Liver (tissue), 9 donors: ENCODE data around the gene LRCH2. TPM values are rescaled to one million over a fixed set of nuclear protein-coding genes. Genes with fewer than 3 reads are reported as not detected.

ENCODE experiments used
- DNase-seq: peaks from one replicate; pipeline ENCODE4 v3.0.0-alpha.2; 2017; ENCODE audit warnings: low spot score
- H3K27ac ChIP-seq, 2 donors: one replicate each; pipeline ENCODE4 v1.7.0; 2013; ENCODE audit warnings: inconsistent platforms in 2 of 2, low read length in 2 of 2, control low read depth in 1 of 2, low read depth in 1 of 2, mild to moderate bottlenecking in 1 of 2
- H3K27me3 ChIP-seq, 4 donors: one replicate each; pipeline versions ENCODE4 v1.6.1 to v1.7.0; 2013; ENCODE audit warnings: low read length in 3 of 4, inconsistent platforms in 1 of 4, mild to moderate bottlenecking in 1 of 4, moderate library complexity in 1 of 4; ENCODE audit not compliant: control insufficient read depth in 4 of 4, insufficient read depth in 4 of 4
- H3K36me3 ChIP-seq, 4 donors: one replicate each; pipeline versions ENCODE4 v1.6.1 to v1.7.0; 2013; ENCODE audit warnings: low read length in 3 of 4, mild to moderate bottlenecking in 3 of 4, low read depth in 1 of 4, moderate library complexity in 1 of 4; ENCODE audit not compliant: control insufficient read depth in 4 of 4, insufficient read depth in 3 of 4
- H3K4me1 ChIP-seq, 4 donors: one replicate each; pipeline versions ENCODE4 v1.6.1 to v1.7.0; 2013; ENCODE audit warnings: low read length in 3 of 4, mild to moderate bottlenecking in 3 of 4, moderate library complexity in 1 of 4; ENCODE audit not compliant: control insufficient read depth in 4 of 4, insufficient read depth in 4 of 4
- H3K4me3 ChIP-seq, 3 donors: one replicate each; pipeline versions ENCODE4 v1.6.1 to v1.7.0; 2013; ENCODE audit warnings: low read length in 3 of 3, control low read depth in 1 of 3, low read depth in 1 of 3, mild to moderate bottlenecking in 1 of 3
- H3K9ac ChIP-seq, 2 donors: one replicate each; pipeline ENCODE4 v1.7.0; 2013; ENCODE audit warnings: low read length in 2 of 2, mild to moderate bottlenecking in 2 of 2, moderate library complexity in 2 of 2, control low read depth in 1 of 2, low read depth in 1 of 2
- H3K9me3 ChIP-seq, 4 donors: one replicate each; pipeline versions ENCODE4 v1.6.1 to v1.7.0; 2013; ENCODE audit warnings: low read length in 3 of 4; ENCODE audit not compliant: control insufficient read depth in 4 of 4
- EGR1 ChIP-seq, 2 donors: IDR thresholded peaks; 2 replicates each; pipeline ENCODE4 v1.6.1; 2016 to 2018; ENCODE audit warnings: antibody characterized with exemption in 2 of 2, low read depth in 2 of 2
- FOXA1 ChIP-seq: IDR thresholded peaks from 2 replicates; pipeline ENCODE4 v1.6.1; 2016; ENCODE audit warnings: antibody characterized with exemption
- FOXA2 ChIP-seq: IDR thresholded peaks from 2 replicates; pipeline ENCODE4 v1.6.1; 2016; ENCODE audit warnings: antibody characterized with exemption
- GABPA ChIP-seq, 2 donors: IDR thresholded peaks in 1 of 2; conservative IDR thresholded peaks in 1 of 2; 2 replicates each; pipeline ENCODE4 v1.6.1; 2016; ENCODE audit warnings: antibody characterized with exemption in 2 of 2, mild to moderate bottlenecking in 1 of 2, moderate library complexity in 1 of 2
- HNF4A ChIP-seq, 2 donors: conservative IDR thresholded peaks; 2 replicates each; pipeline ENCODE4 v1.6.1; 2016; ENCODE audit warnings: antibody characterized with exemption in 2 of 2, mild to moderate bottlenecking in 2 of 2
- HNF4G ChIP-seq: IDR thresholded peaks from 2 replicates; pipeline ENCODE4 v1.6.1; 2016; ENCODE audit warnings: antibody characterized with exemption
- JUND ChIP-seq, 2 donors: IDR thresholded peaks; 2 replicates each; pipeline ENCODE4 v1.6.1; 2016; ENCODE audit warnings: antibody characterized with exemption in 2 of 2
- NR2F2 ChIP-seq: IDR thresholded peaks from 2 replicates; pipeline ENCODE4 v1.6.1; 2016; ENCODE audit warnings: antibody characterized with exemption
- RAD21 ChIP-seq, 2 donors: IDR thresholded peaks; 2 replicates each; pipeline ENCODE4 v1.6.1; 2016; ENCODE audit warnings: antibody characterized with exemption in 2 of 2, mild to moderate bottlenecking in 2 of 2
- RXRA ChIP-seq, 2 donors: IDR thresholded peaks; 2 replicates each; pipeline ENCODE4 v1.6.1; 2017 to 2018; ENCODE audit warnings: antibody characterized with exemption in 2 of 2, mild to moderate bottlenecking in 1 of 2
- SP1 ChIP-seq: IDR thresholded peaks from 2 replicates; pipeline ENCODE4 v1.6.1; 2018; ENCODE audit warnings: antibody characterized with exemption, mild to moderate bottlenecking
- TAF1 ChIP-seq: conservative IDR thresholded peaks from 2 replicates; pipeline ENCODE4 v1.6.1; 2016; ENCODE audit warnings: antibody characterized with exemption, mild to moderate bottlenecking
- YY1 ChIP-seq: IDR thresholded peaks from 2 replicates; pipeline ENCODE4 v1.6.1; 2016; ENCODE audit warnings: antibody characterized with exemption, mild to moderate bottlenecking
- polyA plus RNA-seq, 2 donors: library from polyadenylated mRNA; stranded (reverse) in 1 of 2; unstranded in 1 of 2; fragments of 200-250 nt in 1 of 2; fragments of >200 nt in 1 of 2; fragmentation: Nextera tagmentation in 1 of 2; extraction: Ambion mirVana in 1 of 2; gene quantifications; one replicate each; pipeline versions ENCODE4 v1.2.1 to v1.2.3, GENCODE V29; 2013 to 2015
- total RNA-seq, 2 donors: library from RNA; depleted of rRNA; stranded (reverse); fragments of >200 nt; gene quantifications; one replicate each; pipeline ENCODE4 v1.2.3, GENCODE V29; 2014
- TF ChIP-seq, protein P1 (sequence below): IDR thresholded peaks from 2 replicates; pipeline ENCODE4 v1.6.1; 2016; ENCODE audit warnings: antibody characterized with exemption
- TF ChIP-seq, protein P2 (sequence below): IDR thresholded peaks from 2 replicates; pipeline ENCODE4 v1.6.1; 2016; ENCODE audit warnings: antibody characterized with exemption
- TF ChIP-seq, protein P3 (sequence below): IDR thresholded peaks from 2 replicates; pipeline ENCODE4 v1.6.1; 2016; ENCODE audit warnings: antibody characterized with exemption
- TF ChIP-seq, protein P4 (sequence below): IDR thresholded peaks from 2 replicates; pipeline ENCODE4 v1.6.1; 2016; ENCODE audit warnings: antibody characterized with exemption, mild to moderate bottlenecking
- TF ChIP-seq, protein P5 (sequence below): fragments of 150-350 bp; IDR thresholded peaks from 2 replicates; pipeline ENCODE4 v1.5.1; 2017; ENCODE audit warnings: improper control_type of control experiment, low read depth, low read length; ENCODE audit not compliant: missing input control
- donor health status: healthy.
- donor health status: healthy.
- donor health status: healthy.
- donor health status: healthy.
- donor health status: healthy.

The LRCH2 gene
- total and polyA plus RNA-seq, 4 donors = 0.06 to 0.42 (median 0.24) TPM

DNA sequence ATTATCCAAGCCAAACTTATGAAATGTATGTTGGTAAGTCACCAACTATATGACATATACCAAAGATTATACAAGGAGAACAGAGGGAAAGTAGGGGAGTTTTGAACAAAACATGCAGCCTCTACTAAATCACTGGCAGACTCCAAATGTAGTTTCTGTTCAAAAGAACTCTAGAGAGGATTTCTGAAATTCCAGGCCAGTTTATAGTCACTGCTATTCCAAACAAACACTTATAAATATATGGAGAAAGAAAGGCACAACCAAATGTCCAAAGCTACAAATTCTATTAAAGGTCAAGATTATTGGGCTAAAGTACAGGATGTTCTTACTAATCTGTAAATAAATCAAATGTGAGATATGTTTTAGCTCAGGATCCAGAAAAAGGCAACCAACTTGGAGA, 2.7 kb upstream of the LRCH2 start:
- no peak overlapping the region for H3K27ac ChIP-seq
- H3K9me3 ChIP-seq = no peaks in the 10 kb centered on the region
- H3K36me3 ChIP-seq = no peaks in the 10 kb centered on the region
- DNase-seq = no peak
- H3K9ac ChIP-seq = no peak overlapping the region
- H3K27me3 ChIP-seq = no peaks in the 10 kb centered on the region
- no peaks in the 10 kb centered on the region for H3K4me1 ChIP-seq
- TF ChIP-seq, protein P1, sequence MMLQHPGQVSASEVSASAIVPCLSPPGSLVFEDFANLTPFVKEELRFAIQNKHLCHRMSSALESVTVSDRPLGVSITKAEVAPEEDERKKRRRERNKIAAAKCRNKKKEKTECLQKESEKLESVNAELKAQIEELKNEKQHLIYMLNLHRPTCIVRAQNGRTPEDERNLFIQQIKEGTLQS = no peak
- TF ChIP-seq NR2F2 = no peak
- no peak for TF ChIP-seq EGR1 (IDR thresholded peaks at IDR 0.05; ENCODE audit: low read depth in 2 of 2)
- no peak for TF ChIP-seq FOXA1
- no peak for TF ChIP-seq JUND (IDR thresholded peaks at IDR 0.05)
- TF ChIP-seq HNF4G = no peak
- no peak for TF ChIP-seq SP1
- TF ChIP-seq, protein P2, sequence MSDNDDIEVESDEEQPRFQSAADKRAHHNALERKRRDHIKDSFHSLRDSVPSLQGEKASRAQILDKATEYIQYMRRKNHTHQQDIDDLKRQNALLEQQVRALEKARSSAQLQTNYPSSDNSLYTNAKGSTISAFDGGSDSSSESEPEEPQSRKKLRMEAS = no peak
- no peak for TF ChIP-seq TAF1
- no peak for TF ChIP-seq FOXA2
- no peak for TF ChIP-seq YY1
- TF ChIP-seq GABPA (IDR thresholded peaks at IDR 0.05 in 1 of 2, conservative IDR thresholded peaks at IDR 0.05 in 1 of 2) = no peak
- TF ChIP-seq, protein P3, sequence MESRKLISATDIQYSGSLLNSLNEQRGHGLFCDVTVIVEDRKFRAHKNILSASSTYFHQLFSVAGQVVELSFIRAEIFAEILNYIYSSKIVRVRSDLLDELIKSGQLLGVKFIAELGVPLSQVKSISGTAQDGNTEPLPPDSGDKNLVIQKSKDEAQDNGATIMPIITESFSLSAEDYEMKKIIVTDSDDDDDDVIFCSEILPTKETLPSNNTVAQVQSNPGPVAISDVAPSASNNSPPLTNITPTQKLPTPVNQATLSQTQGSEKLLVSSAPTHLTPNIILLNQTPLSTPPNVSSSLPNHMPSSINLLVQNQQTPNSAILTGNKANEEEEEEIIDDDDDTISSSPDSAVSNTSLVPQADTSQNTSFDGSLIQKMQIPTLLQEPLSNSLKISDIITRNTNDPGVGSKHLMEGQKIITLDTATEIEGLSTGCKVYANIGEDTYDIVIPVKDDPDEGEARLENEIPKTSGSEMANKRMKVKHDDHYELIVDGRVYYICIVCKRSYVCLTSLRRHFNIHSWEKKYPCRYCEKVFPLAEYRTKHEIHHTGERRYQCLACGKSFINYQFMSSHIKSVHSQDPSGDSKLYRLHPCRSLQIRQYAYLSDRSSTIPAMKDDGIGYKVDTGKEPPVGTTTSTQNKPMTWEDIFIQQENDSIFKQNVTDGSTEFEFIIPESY = no peak
- TF ChIP-seq RAD21 (IDR thresholded peaks at IDR 0.05) = no peak
- TF ChIP-seq, protein P4, sequence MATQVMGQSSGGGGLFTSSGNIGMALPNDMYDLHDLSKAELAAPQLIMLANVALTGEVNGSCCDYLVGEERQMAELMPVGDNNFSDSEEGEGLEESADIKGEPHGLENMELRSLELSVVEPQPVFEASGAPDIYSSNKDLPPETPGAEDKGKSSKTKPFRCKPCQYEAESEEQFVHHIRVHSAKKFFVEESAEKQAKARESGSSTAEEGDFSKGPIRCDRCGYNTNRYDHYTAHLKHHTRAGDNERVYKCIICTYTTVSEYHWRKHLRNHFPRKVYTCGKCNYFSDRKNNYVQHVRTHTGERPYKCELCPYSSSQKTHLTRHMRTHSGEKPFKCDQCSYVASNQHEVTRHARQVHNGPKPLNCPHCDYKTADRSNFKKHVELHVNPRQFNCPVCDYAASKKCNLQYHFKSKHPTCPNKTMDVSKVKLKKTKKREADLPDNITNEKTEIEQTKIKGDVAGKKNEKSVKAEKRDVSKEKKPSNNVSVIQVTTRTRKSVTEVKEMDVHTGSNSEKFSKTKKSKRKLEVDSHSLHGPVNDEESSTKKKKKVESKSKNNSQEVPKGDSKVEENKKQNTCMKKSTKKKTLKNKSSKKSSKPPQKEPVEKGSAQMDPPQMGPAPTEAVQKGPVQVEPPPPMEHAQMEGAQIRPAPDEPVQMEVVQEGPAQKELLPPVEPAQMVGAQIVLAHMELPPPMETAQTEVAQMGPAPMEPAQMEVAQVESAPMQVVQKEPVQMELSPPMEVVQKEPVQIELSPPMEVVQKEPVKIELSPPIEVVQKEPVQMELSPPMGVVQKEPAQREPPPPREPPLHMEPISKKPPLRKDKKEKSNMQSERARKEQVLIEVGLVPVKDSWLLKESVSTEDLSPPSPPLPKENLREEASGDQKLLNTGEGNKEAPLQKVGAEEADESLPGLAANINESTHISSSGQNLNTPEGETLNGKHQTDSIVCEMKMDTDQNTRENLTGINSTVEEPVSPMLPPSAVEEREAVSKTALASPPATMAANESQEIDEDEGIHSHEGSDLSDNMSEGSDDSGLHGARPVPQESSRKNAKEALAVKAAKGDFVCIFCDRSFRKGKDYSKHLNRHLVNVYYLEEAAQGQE = no peak
- TF ChIP-seq, protein P5, sequence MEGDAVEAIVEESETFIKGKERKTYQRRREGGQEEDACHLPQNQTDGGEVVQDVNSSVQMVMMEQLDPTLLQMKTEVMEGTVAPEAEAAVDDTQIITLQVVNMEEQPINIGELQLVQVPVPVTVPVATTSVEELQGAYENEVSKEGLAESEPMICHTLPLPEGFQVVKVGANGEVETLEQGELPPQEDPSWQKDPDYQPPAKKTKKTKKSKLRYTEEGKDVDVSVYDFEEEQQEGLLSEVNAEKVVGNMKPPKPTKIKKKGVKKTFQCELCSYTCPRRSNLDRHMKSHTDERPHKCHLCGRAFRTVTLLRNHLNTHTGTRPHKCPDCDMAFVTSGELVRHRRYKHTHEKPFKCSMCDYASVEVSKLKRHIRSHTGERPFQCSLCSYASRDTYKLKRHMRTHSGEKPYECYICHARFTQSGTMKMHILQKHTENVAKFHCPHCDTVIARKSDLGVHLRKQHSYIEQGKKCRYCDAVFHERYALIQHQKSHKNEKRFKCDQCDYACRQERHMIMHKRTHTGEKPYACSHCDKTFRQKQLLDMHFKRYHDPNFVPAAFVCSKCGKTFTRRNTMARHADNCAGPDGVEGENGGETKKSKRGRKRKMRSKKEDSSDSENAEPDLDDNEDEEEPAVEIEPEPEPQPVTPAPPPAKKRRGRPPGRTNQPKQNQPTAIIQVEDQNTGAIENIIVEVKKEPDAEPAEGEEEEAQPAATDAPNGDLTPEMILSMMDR = no peak
- no peak for TF ChIP-seq HNF4A (conservative IDR thresholded peaks at IDR 0.05)
- TF ChIP-seq RXRA (IDR thresholded peaks at IDR 0.05) = no peak
- H3K4me3 ChIP-seq = no peak overlapping the region
